WTC11 (cell line): ENCODE measurements around the gene PACS1. TPM values are rescaled to one million over a fixed set of nuclear protein-coding genes. Genes with fewer than 3 reads are reported as not detected.

Source experiments
- ATAC-seq: fragments of 200-7000 bp; cut with Tn5 transposase; 2 replicates; pipeline ENCODE4 v1.10.0; 2021; ENCODE audit warnings: mild to moderate bottlenecking, moderate library complexity
- CTCF ChIA-PET: fragments of 300-600 bp; sonication (Branson Sonifier 250); formaldehyde crosslinking; loops from one replicate; lab custom pipeline; 2021; ENCODE audit warnings: antibody characterized with exemption; lab: Charles Lee
- POLR2A ChIA-PET: fragments of 350-600 bp; sonication (Branson Sonifier 250); formaldehyde crosslinking; loops from one replicate; lab custom pipeline; 2021; ENCODE audit warnings: antibody characterized with exemption; lab: Charles Lee
- DNase-seq: peaks from one replicate; pipeline ENCODE4 v3.0.0; 2021; ENCODE audit warnings: low spot score
- H3K27ac Mint-ChIP-seq: 2 replicates; pipeline ENCODE4 v1.8.0; 2021; ENCODE audit warnings: mixed read lengths
- H3K27me3 Mint-ChIP-seq: 2 replicates; pipeline ENCODE4 v1.8.0; 2021; ENCODE audit warnings: low read depth, mild to moderate bottlenecking, moderate library complexity, mixed read lengths
- H3K36me3 Mint-ChIP-seq: 2 replicates; pipeline ENCODE4 v1.8.0; 2021; ENCODE audit warnings: mixed read lengths
- H3K4me1 Mint-ChIP-seq: 2 replicates; pipeline ENCODE4 v1.8.0; 2022; ENCODE audit warnings: mixed read lengths
- H3K4me3 Mint-ChIP-seq: 2 replicates; pipeline ENCODE4 v1.8.0; 2021; ENCODE audit warnings: mild to moderate bottlenecking, moderate library complexity, mixed read lengths
- H3K9me3 Mint-ChIP-seq: 2 replicates; pipeline ENCODE4 v1.8.0; 2021; ENCODE audit warnings: mixed read lengths
- FOXK1 ChIP-seq: sonication (generic); formaldehyde crosslinking; IDR thresholded peaks from 2 replicates; pipeline ENCODE4 v1.8.0; 2022; ENCODE audit warnings: mild to moderate bottlenecking, moderate library complexity, missing genetic modification reagents
- GTF2I ChIP-seq: fragments of 250-450 bp; sonication (Bioruptor Pico); conservative IDR thresholded peaks from 2 replicates; pipeline ENCODE4 v1.4.0; 2021; ENCODE audit warnings: mild to moderate bottlenecking
- JAZF1 ChIP-seq: fragments of 250-450 bp; sonication (Bioruptor Pico); IDR thresholded peaks from 2 replicates; pipeline ENCODE4 v1.9.0; 2021; ENCODE audit warnings: moderate library complexity, mild to moderate bottlenecking, inconsistent platforms
- NR2C2 ChIP-seq: sonication (generic); formaldehyde crosslinking; IDR thresholded peaks from 2 replicates; pipeline ENCODE4 v1.8.0; 2022; ENCODE audit warnings: mild to moderate bottlenecking, missing genetic modification reagents
- NR3C1 ChIP-seq: sonication (generic); formaldehyde crosslinking; conservative IDR thresholded peaks from 2 replicates; pipeline ENCODE4 v1.8.1; 2023; ENCODE audit warnings: low read depth, mild to moderate bottlenecking, missing genetic modification reagents
- SMAD3 ChIP-seq: sonication (generic); formaldehyde crosslinking; IDR thresholded peaks from 2 replicates; pipeline ENCODE4 v1.8.0; 2022; ENCODE audit warnings: missing genetic modification reagents, mild to moderate bottlenecking, borderline replicate concordance
- SOX15 ChIP-seq: fragments of 250-450 bp; sonication (Bioruptor Pico); IDR thresholded peaks from 2 replicates; pipeline ENCODE4 v1.9.0; 2021; ENCODE audit warnings: mild to moderate bottlenecking
- TCF7 ChIP-seq: sonication (generic); formaldehyde crosslinking; IDR thresholded peaks from 2 replicates; pipeline ENCODE4 v1.8.0; 2022; ENCODE audit warnings: mild to moderate bottlenecking, low read depth, missing genetic modification reagents, moderate library complexity
- TEAD4 ChIP-seq: sonication (generic); formaldehyde crosslinking; IDR thresholded peaks from 2 replicates; pipeline ENCODE4 v1.8.0; 2022; ENCODE audit warnings: mild to moderate bottlenecking, missing genetic modification reagents
- ZNF219 ChIP-seq: sonication (generic); formaldehyde crosslinking; IDR thresholded peaks from 2 replicates; pipeline ENCODE4 v1.8.0; 2023; ENCODE audit warnings: missing genetic modification reagents, mild to moderate bottlenecking, borderline replicate concordance
- ZNF232 ChIP-seq: sonication (generic); formaldehyde crosslinking; IDR thresholded peaks from 2 replicates; pipeline ENCODE4 v1.8.0; 2022; ENCODE audit warnings: mild to moderate bottlenecking, missing genetic modification reagents
- ZNF396 ChIP-seq: fragments of 250-450 bp; sonication (Bioruptor Pico); IDR thresholded peaks from 2 replicates; pipeline ENCODE4 v1.8.0; 2021; ENCODE audit warnings: mild to moderate bottlenecking, moderate library complexity, borderline replicate concordance
- total RNA-seq: library from RNA; stranded (reverse); gene quantifications from 3 replicates; pipeline ENCODE4 v1.2.3, GENCODE V29; 2021
- TF ChIP-seq, protein P1 (sequence below): sonication (generic); formaldehyde crosslinking; IDR thresholded peaks from 2 replicates; pipeline ENCODE4 v1.8.1; 2023; ENCODE audit warnings: mild to moderate bottlenecking, missing genetic modification reagents
- TF ChIP-seq, protein P2 (sequence below): sonication (generic); formaldehyde crosslinking; IDR thresholded peaks from 2 replicates; pipeline ENCODE4 v1.8.1; 2023; ENCODE audit warnings: mild to moderate bottlenecking, missing genetic modification reagents, moderate library complexity
- TF ChIP-seq, protein P3 (sequence below): fragments of 250-450 bp; sonication (Bioruptor Pico); IDR thresholded peaks from 2 replicates; pipeline ENCODE4 v1.9.0; 2021; ENCODE audit warnings: mild to moderate bottlenecking, borderline replicate concordance
- TF ChIP-seq, protein P4 (sequence below): fragments of 250-450 bp; sonication (Bioruptor Pico); IDR thresholded peaks from 2 replicates; pipeline ENCODE4 v1.9.0; 2021; ENCODE audit warnings: mild to moderate bottlenecking

Gene PACS1
- total RNA-seq, 1 experiment from 2014 or later, result 34.8 TPM

DNA sequence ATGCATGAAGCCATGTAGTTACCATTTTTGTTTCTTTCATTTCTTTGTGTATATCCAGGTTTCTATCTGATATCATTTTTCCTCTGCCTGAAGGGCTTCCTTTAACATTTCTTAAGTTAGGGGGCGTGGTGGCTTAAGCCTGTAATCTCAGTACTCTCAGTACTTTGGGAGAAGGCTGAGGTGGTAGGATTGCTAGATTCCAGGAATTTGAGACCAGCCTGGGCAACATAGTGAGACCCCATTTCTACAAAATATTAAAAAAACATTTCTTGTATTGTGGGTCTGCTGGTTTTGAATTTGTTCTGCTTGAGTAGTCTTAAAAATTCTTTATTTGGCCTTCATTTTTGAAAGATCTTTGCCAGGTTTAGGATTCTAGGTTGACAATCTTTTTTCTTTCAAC is 5.5 kb upstream of the PACS1 start:
- no peak overlapping the region for H3K4me3 Mint-ChIP-seq
- no peaks in the 10 kb centered on the region for H3K27me3 Mint-ChIP-seq
- no peak for ATAC-seq
- H3K36me3 Mint-ChIP-seq, result peaks cover 85% of the 10 kb centered on the region
- no peak overlapping the region for H3K27ac Mint-ChIP-seq
- TF ChIP-seq TEAD4 (CRISPR knock-in tag), result no peak
- TF ChIP-seq GTF2I (CRISPR knock-in tag), result no peak
- no peak for TF ChIP-seq JAZF1 (CRISPR knock-in tag)
- TF ChIP-seq ZNF396, result no peak
- TF ChIP-seq ZNF232 (CRISPR knock-in tag), result no peak
- TF ChIP-seq ZNF219 (CRISPR knock-in tag), result no peak
- TF ChIP-seq, protein P1, sequence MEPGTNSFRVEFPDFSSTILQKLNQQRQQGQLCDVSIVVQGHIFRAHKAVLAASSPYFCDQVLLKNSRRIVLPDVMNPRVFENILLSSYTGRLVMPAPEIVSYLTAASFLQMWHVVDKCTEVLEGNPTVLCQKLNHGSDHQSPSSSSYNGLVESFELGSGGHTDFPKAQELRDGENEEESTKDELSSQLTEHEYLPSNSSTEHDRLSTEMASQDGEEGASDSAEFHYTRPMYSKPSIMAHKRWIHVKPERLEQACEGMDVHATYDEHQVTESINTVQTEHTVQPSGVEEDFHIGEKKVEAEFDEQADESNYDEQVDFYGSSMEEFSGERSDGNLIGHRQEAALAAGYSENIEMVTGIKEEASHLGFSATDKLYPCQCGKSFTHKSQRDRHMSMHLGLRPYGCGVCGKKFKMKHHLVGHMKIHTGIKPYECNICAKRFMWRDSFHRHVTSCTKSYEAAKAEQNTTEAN (CRISPR knock-in tag), result no peak
- TF ChIP-seq, all 79 proteins: peak for 0
- Mint-ChIP-seq H3K9me3 (0 out of 2 replicates have a peak, but pooled peaks cover 3% of the 10 kb centered on the region), H3K4me1 (peaks cover 12% of the 10 kb centered on the region)
- DNase-seq, result no peak
- CTCF ChIA-PET, result interaction anchor here (0.6 kb wide), 1 partner anchor 11 kb away, joined by 11 read pairs; no protein-coding TSS in a partner anchor
- POLR2A ChIA-PET, result no interaction called here

DNA sequence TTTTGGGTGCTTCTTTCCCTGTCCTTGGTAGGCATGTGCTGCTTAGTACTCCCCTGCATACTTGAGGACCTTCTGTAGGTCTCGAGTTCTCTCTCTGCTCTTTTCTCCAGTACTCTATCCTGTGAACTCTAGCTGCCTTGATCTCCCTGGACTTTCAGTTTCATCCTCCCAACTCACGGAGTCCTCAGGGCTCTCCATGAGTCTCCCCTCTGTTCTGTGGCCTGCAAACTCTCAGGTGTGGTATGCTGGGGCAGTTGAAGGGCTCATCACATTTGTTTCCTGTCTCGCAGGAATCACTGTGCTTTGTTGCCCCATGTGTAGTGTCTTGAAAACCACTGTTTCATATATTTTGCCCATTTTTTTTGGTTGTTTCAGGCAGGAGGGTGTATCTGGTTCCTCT is 3.3 kb upstream of the PACS1 start:
- H3K36me3 Mint-ChIP-seq, result peaks cover 64% of the 10 kb centered on the region

DNA sequence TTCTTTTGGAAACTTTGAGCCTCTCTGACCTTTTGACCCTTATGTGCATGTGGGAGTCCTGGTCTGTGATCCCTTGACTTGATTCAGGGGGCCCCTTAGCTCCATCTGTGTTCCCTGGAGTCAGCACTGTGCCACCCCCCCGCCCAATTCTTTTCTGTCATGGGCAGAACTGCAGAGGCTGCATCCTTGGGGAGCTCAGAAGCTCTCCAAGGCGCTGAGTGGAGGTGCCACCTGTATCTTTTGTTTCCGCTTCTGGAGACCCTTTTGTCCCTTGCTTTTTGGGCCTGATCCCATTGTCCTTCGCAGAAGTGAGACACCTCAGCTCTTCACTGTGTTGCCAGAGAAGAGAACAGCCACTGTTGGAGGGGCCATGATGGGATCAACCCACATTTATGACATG is 2.4 kb upstream of the PACS1 start:
- peaks cover 60% of the 10 kb centered on the region for H3K36me3 Mint-ChIP-seq

More for the DNA sequence above, 3.3 kb upstream of the PACS1 start:
- CTCF ChIA-PET, result interaction anchor here (1.6 to 4.7 kb wide), 3 partner anchors 9 to 68 kb away, joined by 5 to 43 read pairs (median 23); no protein-coding TSS in a partner anchor
- no peak for TF ChIP-seq JAZF1 (CRISPR knock-in tag)
- DNase-seq (no peak), ATAC-seq (no peak)
- Mint-ChIP-seq H3K27me3 (no peaks in the 10 kb centered on the region), H3K27ac (peak overlapping the region; percentile 22; the same call in 1 of the 2 replicates), H3K4me1 (peaks cover 19% of the 10 kb centered on the region), H3K4me3 (no peak overlapping the region), H3K9me3 (0 out of 2 replicates have a peak, but pooled peaks cover 3% of the 10 kb centered on the region)
- POLR2A ChIA-PET, result no interaction called here

More for the DNA sequence above, 2.4 kb upstream of the PACS1 start:
- TF ChIP-seq SMAD3 (CRISPR knock-in tag) (no peak), TCF7 (no peak), ZNF232 (CRISPR knock-in tag) (no peak), TEAD4 (CRISPR knock-in tag) (no peak), NR2C2 (no peak), NR3C1 (no peak), SOX15 (CRISPR knock-in tag) (no peak), FOXK1 (CRISPR knock-in tag) (no peak)
- TF ChIP-seq, protein P2, sequence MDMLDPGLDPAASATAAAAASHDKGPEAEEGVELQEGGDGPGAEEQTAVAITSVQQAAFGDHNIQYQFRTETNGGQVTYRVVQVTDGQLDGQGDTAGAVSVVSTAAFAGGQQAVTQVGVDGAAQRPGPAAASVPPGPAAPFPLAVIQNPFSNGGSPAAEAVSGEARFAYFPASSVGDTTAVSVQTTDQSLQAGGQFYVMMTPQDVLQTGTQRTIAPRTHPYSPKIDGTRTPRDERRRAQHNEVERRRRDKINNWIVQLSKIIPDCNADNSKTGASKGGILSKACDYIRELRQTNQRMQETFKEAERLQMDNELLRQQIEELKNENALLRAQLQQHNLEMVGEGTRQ, result no peak
- TF ChIP-seq, protein P3, sequence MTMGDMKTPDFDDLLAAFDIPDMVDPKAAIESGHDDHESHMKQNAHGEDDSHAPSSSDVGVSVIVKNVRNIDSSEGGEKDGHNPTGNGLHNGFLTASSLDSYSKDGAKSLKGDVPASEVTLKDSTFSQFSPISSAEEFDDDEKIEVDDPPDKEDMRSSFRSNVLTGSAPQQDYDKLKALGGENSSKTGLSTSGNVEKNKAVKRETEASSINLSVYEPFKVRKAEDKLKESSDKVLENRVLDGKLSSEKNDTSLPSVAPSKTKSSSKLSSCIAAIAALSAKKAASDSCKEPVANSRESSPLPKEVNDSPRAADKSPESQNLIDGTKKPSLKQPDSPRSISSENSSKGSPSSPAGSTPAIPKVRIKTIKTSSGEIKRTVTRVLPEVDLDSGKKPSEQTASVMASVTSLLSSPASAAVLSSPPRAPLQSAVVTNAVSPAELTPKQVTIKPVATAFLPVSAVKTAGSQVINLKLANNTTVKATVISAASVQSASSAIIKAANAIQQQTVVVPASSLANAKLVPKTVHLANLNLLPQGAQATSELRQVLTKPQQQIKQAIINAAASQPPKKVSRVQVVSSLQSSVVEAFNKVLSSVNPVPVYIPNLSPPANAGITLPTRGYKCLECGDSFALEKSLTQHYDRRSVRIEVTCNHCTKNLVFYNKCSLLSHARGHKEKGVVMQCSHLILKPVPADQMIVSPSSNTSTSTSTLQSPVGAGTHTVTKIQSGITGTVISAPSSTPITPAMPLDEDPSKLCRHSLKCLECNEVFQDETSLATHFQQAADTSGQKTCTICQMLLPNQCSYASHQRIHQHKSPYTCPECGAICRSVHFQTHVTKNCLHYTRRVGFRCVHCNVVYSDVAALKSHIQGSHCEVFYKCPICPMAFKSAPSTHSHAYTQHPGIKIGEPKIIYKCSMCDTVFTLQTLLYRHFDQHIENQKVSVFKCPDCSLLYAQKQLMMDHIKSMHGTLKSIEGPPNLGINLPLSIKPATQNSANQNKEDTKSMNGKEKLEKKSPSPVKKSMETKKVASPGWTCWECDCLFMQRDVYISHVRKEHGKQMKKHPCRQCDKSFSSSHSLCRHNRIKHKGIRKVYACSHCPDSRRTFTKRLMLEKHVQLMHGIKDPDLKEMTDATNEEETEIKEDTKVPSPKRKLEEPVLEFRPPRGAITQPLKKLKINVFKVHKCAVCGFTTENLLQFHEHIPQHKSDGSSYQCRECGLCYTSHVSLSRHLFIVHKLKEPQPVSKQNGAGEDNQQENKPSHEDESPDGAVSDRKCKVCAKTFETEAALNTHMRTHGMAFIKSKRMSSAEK (CRISPR knock-in tag), result no peak
- TF ChIP-seq, protein P4, sequence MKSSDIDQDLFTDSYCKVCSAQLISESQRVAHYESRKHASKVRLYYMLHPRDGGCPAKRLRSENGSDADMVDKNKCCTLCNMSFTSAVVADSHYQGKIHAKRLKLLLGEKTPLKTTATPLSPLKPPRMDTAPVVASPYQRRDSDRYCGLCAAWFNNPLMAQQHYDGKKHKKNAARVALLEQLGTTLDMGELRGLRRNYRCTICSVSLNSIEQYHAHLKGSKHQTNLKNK (CRISPR knock-in tag), result no peak
- 0 out of 2 replicates have a peak, but pooled peaks cover 3% of the 10 kb centered on the region for H3K9me3 Mint-ChIP-seq
- H3K27ac Mint-ChIP-seq, result peak overlapping the region; percentile 69
- no peak overlapping the region for H3K4me3 Mint-ChIP-seq
- CTCF ChIA-PET, result interaction anchor here (0.7 to 4.7 kb wide), 9 partner anchors 8 to 215 kb away, joined by 3 to 43 read pairs (median 4); partner anchors contain the start of gene SF3B2
- ATAC-seq (no peak), DNase-seq (no peak)
- no peaks in the 10 kb centered on the region for H3K27me3 Mint-ChIP-seq
- peaks cover 26% of the 10 kb centered on the region for H3K4me1 Mint-ChIP-seq
- POLR2A ChIA-PET, result no interaction called here
